Ishikawa (cell line): ENCODE results near the gene LMOD2.

ENCODE experiments used
- CEBPB ChIP-seq: IDR thresholded peaks from 2 replicates; pipeline ENCODE4 v1.6.1; 2012
- CREB1 ChIP-seq: IDR thresholded peaks from 2 replicates; pipeline ENCODE4 v1.6.1; 2012; ENCODE audit warnings: low read depth
- EGR1 ChIP-seq: IDR thresholded peaks from 2 replicates; pipeline ENCODE4 v1.6.1; 2012
- EP300 ChIP-seq: IDR thresholded peaks from 2 replicates; pipeline ENCODE4 v1.6.1; 2012; ENCODE audit warnings: borderline replicate concordance
- FOXM1 ChIP-seq: IDR thresholded peaks from 2 replicates; pipeline ENCODE4 v1.6.1; 2012; ENCODE audit warnings: low read depth, borderline replicate concordance
- NFIC ChIP-seq: IDR thresholded peaks from 2 replicates; pipeline ENCODE4 v1.6.1; 2012
- RAD21 ChIP-seq: IDR thresholded peaks from 2 replicates; pipeline ENCODE4 v1.6.1; 2012; ENCODE audit warnings: low read depth
- TAF1 ChIP-seq: IDR thresholded peaks from 2 replicates; pipeline ENCODE4 v1.6.1; 2012; ENCODE audit warnings: low read depth, mild to moderate bottlenecking
- TCF12 ChIP-seq: IDR thresholded peaks from 2 replicates; pipeline ENCODE4 v1.6.1; 2012; ENCODE audit warnings: low read depth
- TEAD4 ChIP-seq: IDR thresholded peaks from 2 replicates; pipeline ENCODE4 v1.6.1; 2012
- YY1 ChIP-seq: IDR thresholded peaks from 2 replicates; pipeline ENCODE4 v1.6.1; 2012; ENCODE audit warnings: low read depth
- ZBTB7A ChIP-seq: IDR thresholded peaks from 2 replicates; pipeline ENCODE4 v1.6.1; 2012; ENCODE audit warnings: low read depth
- TF ChIP-seq, protein P1 (sequence below): IDR thresholded peaks from 2 replicates; pipeline ENCODE4 v1.6.1; 2012
- TF ChIP-seq, protein P2 (sequence below): IDR thresholded peaks from 2 replicates; pipeline ENCODE4 v1.6.1; 2012
- TF ChIP-seq, protein P3 (sequence below): IDR thresholded peaks from 2 replicates; pipeline ENCODE4 v1.6.1; 2012; ENCODE audit warnings: low read depth, mild to moderate bottlenecking

LMOD2 gene

DNA sequence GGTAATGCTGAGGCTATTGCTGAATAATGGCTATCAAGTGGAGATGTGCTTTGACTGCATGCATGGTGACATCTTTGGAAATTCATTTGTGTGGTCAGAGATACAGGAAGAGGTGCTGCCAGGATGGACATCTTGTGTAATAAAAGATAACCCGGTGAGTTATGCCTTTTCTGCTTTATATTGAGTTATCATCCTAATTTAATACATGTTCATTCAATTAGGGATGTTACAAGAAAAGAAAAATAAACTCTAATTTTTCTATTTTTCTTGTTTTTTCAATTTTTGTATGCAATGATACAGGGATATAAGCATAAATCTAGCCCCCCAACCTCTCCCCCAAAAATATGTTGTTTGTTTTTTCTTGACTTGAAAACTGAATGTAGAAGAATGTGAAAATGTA lies 26.4 kb upstream of the LMOD2 start:
- TF ChIP-seq RAD21 (no peak), NFIC (no peak), CEBPB (no peak), ZBTB7A (no peak), EGR1 (no peak), TAF1 (no peak), EP300 (no peak), TEAD4 (no peak), TCF12 (no peak), YY1 (no peak), FOXM1 (no peak), CREB1 (no peak)
- TF ChIP-seq, protein P1, sequence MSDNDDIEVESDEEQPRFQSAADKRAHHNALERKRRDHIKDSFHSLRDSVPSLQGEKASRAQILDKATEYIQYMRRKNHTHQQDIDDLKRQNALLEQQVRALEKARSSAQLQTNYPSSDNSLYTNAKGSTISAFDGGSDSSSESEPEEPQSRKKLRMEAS: no peak
- TF ChIP-seq, protein P2, sequence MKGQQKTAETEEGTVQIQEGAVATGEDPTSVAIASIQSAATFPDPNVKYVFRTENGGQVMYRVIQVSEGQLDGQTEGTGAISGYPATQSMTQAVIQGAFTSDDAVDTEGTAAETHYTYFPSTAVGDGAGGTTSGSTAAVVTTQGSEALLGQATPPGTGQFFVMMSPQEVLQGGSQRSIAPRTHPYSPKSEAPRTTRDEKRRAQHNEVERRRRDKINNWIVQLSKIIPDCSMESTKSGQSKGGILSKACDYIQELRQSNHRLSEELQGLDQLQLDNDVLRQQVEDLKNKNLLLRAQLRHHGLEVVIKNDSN: no peak
- TF ChIP-seq, protein P3, sequence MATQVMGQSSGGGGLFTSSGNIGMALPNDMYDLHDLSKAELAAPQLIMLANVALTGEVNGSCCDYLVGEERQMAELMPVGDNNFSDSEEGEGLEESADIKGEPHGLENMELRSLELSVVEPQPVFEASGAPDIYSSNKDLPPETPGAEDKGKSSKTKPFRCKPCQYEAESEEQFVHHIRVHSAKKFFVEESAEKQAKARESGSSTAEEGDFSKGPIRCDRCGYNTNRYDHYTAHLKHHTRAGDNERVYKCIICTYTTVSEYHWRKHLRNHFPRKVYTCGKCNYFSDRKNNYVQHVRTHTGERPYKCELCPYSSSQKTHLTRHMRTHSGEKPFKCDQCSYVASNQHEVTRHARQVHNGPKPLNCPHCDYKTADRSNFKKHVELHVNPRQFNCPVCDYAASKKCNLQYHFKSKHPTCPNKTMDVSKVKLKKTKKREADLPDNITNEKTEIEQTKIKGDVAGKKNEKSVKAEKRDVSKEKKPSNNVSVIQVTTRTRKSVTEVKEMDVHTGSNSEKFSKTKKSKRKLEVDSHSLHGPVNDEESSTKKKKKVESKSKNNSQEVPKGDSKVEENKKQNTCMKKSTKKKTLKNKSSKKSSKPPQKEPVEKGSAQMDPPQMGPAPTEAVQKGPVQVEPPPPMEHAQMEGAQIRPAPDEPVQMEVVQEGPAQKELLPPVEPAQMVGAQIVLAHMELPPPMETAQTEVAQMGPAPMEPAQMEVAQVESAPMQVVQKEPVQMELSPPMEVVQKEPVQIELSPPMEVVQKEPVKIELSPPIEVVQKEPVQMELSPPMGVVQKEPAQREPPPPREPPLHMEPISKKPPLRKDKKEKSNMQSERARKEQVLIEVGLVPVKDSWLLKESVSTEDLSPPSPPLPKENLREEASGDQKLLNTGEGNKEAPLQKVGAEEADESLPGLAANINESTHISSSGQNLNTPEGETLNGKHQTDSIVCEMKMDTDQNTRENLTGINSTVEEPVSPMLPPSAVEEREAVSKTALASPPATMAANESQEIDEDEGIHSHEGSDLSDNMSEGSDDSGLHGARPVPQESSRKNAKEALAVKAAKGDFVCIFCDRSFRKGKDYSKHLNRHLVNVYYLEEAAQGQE: no peak

DNA sequence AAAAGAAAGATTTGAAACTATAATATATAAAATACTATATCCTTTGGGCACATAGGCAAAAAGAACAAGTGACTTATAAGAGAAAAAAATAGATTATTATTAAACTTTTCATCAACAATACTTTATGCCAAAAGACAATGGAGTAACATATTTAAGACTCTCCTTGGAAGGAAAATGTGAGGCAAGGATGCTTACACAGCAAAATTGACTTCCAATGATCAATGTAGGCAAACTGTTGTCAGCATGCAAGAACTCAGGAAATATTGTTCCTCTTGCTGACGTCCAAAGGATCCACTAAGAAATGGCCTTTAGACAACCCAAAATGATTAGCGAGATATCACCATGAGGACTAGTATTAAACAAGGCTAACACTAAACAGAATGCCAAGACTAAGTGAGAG lies 22.9 kb upstream of the LMOD2 start:
- TF ChIP-seq EGR1 (no peak), CREB1 (no peak), EP300 (no peak), TEAD4 (no peak), ZBTB7A (no peak), FOXM1 (no peak), YY1 (no peak), TCF12 (no peak), TAF1 (no peak), CEBPB (no peak), NFIC (no peak), RAD21 (no peak)
- TF ChIP-seq, protein P1: no peak

DNA sequence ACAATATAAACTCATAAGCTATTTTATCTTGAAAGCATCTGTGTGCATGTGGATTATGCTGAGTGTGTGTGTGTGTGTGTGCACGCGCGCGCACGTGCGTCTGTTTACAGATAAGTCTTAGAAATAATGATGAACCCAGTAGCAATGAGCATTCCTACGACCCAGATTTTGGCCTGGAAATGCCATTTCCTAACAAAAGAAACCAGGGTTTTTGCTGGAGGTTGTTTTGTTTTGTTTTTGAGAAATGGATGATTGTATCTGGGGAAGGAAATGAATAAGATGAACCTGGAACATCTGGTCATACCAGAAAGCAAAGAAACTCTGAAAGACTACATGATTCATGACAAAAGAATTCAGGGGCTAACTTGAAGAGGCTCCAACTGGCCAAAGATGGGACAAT lies 22.1 kb upstream of the LMOD2 start:
- TF ChIP-seq TCF12 (no peak), TAF1 (no peak), EP300 (no peak), ZBTB7A (no peak), NFIC (no peak), FOXM1 (no peak), YY1 (no peak)
- TF ChIP-seq, protein P3: no peak

DNA sequence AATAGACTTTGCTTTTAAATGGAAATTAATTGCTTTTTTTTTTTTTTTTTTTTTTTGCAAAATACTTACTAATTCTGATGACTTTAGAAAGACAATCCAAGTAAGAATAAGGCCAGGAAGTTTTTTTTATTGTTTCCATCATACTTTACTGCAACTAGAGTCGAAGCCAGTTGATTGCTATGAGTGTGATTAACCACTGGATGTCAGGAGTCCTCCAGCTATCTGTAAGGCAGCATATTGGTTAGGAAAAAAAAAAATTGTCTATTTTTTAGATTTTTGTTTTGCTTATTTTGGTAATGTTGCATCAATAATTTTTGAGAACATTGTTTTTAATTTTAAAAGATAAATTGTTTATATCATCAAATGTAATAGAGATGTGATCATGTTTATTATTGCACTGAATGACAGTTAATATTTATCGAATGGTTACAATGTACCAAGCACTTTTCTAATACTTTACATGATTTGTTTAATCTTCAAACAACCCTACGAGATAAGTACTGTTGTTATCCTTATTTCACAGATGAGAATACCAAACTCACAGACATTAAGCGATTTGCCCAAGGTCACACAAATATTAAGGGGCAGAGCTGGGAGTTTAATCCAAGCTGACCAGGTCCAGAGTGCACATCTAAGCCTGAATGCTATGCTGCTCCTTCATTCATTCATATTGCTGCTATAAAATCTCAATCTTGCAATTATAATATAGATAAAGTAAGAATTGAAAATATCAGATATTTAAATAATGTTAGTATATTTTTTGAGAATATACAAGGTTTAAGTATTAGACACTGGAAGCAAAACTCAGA lies 19.9 kb upstream of the LMOD2 start:
- TF ChIP-seq YY1: no peak
- peak; percentile 71 for TF ChIP-seq RAD21

DNA sequence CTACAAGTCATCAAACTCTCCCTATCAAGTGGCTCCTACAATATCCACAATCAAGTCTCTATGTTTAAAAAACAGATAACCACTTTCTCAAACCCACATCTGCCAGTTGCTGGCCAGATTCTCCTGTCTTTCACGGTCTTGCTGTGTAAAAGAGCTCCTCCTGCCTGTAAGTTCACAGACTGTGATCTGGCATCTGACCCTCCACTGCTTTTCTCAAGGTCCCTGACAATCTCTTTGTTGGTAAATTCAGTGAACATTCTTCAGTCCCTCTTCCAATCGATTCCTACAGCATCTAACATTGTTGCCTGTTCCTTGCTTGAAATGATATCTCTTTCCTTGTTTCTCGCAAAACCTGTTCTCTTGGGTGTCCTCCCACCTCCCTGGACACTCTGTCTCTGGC lies 18.5 kb upstream of the LMOD2 start:
- TF ChIP-seq RAD21 (no peak), CEBPB (no peak), TEAD4 (no peak), ZBTB7A (no peak), EGR1 (no peak), TCF12 (no peak), YY1 (no peak), NFIC (no peak), EP300 (no peak), TAF1 (no peak)
- TF ChIP-seq, protein P2: no peak
- TF ChIP-seq, protein P1: no peak
- TF ChIP-seq, protein P3: no peak
